Activated CD4-positive, CD25-positive, alpha-beta regulatory T cell treated with anti-CD3 and anti-CD28 coated beads, Interleukin-2, amount 50 U/mL, for 16 hours (primary cell): ENCODE results near the gene PPIL4.
"Not testable (repeated sequence)": the region's sequence is repeated elsewhere in the genome, so short reads cannot be mapped to it uniquely, and the experiment has no call there.

ENCODE experiments used
- DNase-seq: peaks from one replicate; pipeline ENCODE4 v3.0.0-alpha.2; 2020; ENCODE audit warnings: low read depth, low spot score

PPIL4 gene

DNA sequence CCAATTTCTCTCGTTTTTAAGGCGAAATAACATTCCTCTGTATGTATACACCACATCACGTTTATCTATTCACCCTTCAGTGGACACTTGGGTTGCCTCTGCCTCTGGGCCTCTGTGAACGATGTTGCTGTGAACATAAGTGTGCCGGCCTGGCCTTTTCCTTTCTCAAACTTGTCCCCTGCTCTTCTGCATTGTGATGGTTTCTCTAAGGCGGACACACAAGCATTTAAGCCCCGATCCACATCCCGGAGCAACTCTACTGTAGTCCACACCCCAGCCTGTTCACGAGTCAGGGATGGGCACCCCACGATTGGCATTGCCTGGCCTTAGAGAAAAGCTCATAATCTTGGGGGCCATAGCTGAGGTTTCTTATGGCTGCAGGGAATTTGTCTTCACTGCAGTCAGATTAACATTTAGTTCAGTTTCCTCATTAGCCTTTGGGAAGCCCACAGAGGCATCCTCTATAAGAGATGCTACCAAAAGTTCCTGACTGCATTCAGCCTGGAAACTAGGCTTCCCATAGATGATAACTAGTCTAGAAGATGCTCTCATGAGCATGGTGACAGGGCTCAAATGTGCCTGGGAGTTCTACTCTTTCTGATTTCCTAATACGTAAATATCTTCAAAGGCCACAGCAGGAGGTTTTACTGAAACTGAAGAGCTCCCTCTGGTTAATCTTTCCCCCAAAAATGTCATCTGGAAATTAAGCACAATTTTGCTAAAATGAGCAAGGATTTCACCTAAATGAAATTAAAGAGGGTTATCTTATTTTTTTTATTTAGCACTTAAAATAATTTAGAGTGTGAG, 61.8 kb downstream of the PPIL4 start:
- DNase-seq = no peak

DNA sequence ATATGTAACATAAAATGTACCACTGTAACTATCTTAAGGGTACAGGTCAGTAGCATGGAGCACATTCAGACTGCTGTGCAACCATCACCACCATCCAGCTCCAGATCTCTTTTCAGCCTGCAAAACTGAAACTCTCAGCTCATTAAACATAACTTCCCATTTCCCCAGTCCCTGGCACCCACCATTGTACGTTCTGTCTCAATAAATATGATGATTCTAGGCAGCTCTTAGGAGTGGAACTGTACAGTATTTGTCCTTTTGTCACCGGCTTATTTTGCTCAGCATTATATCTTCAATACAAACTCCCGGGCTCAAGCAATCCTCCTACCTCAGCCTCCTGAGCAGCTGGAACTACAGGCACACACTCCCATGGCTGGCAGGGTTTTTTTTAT, 62.5 kb downstream of the PPIL4 start:
- DNase-seq = no peak

DNA sequence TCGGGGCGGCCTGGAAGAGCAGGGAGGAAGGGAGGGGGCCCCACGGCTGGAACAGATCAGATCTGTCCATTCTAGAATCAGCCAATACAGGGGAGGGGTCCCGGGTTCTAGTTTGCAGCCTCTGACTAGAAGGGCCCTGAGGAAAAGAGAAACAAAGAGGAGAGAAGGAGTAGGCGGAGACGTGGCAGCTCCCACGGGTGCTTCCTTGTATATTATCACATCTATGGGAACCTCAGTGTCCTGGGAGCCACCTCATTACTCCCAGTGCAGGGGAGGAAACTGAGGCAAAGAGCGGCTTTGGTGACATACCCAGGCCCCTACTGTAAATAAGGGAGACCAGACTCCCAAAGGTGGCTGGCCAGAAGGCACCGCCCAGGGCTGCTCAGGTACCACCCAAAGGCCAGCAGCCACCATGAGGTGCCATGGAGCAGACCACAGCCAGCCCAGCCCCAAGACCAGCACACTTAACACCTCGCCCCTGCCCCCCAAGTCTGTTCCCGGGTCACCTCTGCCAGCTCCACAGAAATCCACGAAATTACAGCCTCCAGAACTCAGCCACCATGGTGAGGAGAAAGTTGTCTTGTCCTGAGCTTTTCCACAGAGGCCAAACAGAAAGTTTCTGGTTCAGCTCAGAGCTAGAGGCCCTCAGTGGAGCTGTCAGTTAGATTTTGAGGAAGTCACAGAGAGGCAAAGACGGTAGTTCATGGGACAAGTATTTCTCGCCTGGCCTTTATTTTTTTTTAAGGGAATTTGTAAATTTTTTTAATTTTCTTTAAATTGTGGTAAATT, 63.1 kb downstream of the PPIL4 start:
- no peak for DNase-seq

DNA sequence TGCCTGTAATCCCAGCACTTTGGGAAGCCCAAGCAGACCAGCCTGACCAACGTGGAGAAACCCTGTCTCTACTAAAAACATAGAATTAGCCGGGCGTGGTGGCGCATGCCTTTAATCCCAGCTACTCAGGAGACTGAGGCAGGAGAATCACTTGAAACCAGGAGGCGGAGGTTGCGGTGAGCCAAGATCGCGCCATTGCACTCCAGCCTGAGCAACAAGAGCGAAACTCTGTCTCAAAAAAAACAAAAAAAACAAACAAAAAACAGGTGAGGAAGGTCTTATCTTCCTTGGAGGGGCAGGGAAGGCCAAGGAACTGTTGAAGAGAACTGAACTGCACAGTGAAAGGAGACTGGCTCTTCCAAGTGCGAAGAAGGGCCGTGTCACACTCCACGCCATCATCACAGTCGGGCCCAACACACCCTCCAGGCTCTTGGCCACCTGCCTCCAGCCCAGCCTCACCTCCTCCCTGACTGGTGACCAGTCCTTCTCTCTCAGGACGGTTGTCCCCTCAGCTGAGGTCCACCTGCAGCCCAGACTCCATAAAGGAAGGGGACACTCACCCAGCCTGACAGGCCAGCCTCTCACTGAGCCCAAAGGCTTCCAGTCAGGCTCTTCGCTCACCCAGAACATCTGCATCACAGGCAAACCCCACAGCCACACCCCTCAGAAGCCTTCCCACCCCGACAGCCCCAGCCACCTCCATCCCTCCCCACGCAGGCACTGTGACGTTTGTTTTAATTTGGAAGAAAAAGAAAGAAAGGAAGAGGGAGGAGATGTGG, 65.2 kb downstream of the PPIL4 start:
- DNase-seq = no peak

DNA sequence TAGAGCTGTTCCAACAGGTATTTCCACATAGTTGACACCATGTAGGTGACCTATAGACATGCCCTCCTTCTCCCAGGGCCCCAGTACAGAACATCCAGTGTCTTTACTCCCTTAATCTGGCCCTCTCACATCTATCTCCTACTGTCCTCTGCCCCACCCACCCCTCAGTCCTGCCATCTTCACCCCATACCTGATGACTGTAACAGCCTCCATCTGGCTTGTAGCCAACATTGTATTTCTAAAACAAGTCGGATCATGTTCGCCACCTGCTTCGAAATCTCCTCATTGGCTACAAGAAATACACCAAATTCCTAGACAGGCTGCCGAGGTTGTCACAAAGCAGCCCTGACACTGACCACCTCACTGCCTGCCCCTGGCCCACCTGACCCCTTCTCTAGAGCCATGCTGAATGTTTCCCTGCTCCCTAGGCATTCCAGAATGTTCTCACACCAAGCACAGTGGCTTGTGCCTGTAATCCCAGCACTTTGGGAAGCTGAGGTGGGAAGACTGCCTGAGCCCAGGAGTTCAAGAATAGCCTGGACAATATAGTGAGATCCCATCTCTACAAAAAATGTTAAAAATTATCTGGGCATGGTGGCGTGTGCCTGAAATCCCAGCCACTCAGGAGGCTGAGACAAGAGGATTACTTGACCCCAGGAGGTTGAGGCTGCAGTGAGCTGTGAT, 67.1 kb downstream of the PPIL4 start:
- DNase-seq = no peak

DNA sequence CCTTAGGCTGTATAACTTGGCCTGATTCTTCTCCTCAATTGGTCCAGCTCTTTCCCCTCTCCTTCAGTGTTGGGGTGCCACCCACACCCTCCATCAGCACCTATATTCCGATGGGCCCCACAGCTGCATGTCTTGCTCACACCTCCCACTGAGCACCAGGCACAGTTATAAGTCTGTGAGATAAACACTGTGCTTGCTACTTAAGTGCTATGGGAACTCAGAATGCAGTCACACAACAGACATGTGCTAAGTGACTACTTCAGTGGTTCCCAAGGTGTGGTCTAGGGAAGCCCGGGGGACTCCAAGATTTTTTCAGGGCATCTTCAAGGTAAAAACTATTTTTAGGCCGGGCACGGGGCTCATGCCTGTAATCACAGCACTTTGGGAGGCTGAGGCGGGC, 68.3 kb downstream of the PPIL4 start:
- no peak for DNase-seq

DNA sequence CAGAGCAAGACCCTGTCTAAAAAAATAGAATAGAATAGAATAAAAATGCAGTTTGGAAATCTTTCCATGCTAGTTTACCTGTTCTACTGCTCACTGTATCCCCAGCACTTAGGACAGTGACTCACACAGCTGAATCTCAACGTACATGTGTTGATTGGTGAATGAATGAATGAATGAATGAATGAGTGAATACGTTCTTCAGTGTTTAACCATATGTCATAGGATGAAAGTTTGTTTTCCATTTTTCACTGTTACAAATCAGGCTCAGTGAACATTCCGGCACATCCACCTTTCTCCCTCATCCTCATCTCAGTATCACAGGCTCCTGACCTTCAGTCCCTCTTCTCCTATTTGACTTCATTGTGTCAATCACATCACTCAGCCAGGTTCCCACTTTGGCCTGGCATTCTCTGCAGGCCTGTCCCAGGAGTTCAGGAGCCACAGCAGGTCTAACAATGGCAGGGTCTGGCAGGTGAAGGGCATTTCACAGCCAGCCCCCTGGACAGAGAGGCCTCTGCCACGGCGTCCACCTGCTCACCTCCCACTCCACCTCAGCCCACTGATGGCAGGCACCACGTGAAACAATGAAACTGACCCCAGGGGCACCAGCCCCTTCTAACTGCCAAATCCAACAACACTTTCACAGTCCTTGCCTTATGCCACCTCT, 68.9 kb downstream of the PPIL4 start:
- DNase-seq = no peak

DNA sequence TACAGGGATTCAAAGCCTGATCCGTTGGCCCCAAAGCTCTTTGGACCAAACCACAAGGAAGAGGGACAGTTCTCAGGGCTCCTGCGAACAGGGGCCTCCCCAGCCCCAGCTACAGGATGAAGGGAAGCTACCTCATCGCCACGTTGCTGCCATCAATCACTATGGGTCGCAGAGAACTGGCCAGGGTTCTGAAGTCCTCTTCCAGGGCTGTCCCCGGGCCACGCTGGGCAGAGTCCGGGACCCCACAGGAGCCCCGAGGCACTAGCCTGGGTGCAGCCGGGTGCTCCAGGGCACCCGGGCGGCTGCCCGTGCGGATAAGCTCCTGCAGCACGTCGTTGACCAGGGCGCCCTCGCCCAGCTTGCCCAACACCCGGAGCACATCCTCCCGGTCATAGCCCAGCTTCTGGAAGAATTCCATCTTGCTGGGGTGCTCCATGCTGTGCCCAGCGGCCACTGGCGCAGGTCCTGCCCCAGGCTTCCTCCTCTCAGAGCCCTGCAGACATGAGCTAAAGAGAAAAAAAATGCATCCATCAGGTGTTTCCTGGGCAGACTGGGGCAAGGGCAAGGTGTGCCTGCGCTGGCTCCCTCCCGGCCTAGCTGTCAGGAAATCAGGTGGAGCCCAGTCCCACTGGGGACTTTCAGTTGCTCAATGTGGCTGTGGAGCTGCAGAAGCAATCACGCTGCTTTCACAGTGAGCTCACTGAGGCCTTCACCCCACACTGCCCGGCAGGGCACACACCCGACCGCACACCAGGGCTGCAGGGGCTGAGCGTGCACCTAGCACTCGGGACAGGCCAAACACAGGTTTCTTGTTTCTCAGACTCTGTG, 71.5 kb downstream of the PPIL4 start:
- DNase-seq = no peak

DNA sequence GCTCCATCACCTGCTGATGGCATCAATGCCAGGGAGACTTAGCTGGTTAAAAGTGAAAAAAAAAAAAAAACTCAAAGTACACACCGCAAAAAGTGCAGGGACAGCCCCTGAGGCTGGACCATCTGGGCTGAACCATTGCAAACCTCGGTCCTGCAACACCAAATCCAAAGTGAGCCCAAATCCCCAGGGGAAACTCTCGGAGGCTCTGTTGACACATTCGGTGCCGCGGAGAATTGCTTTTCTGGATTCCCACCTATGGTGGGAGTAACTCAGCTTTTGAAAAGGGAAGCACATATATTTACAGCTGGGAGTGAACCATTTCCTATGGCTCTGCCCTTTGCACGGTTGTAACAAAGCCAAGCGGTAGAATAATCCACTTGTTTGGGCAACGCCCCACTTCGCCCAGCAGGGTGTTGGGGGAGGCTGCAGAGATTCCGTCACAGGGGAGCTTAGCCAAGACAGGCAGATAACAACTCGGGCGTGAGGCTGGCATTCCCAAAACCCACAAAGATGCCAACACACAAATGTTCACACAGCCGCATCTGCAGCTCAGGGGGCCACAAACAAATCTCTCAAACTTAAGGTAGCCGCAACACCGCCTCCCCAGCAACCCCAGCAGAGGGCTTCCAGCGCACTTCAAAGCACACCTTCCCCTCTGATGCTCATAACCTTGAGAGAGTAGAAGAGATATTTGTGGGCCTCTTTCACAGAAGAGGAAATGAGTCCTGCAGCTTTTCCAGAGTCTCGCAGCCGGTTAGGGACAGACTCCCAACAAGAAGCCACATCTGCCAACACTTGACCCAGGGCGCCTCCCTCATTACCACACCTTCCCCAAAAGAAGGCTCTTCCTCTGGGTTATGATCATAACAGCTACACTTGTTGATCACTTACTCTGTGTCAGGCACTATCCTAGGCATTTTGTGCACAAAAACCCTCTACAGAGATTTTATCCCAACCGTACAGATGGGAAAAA, 72.5 kb downstream of the PPIL4 start:
- DNase-seq = no peak

DNA sequence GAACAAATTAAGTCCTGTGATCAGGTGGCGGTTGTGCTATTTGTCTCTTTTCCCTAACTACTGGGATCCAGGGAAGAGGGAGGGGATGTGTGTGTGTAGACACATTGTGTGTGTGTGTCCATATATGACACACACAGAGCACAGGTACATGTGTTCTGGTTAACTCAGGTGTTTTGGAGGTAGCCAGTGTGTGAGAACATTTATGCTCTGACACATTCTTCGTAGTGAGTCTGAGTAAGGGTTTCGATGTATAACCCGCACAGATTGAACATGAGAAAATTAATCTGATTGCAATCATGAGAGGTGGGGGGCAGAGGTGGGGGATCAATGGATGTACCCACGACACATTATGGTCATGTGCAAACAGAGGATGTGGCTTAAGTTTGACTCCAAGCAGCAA, 73.6 kb downstream of the PPIL4 start:
- no peak for DNase-seq

DNA sequence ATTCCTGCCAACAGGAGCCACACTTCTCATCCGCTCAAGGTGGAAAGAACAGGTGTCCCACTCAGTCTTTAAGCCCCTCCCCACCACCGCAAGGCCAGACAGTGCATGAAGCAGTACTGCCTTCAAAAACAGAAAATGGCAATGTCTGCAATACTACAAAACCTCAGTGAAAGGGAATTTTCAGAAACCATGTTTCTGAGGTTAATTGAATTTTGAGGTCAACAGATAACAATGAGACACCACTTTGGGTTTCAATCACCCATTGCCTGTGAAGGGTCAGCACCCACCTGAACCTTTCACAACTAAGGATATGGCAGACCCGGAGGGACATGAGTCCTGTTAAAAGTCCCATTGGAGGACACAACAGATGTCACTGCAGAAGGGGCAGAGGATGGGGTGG, 74.0 kb downstream of the PPIL4 start:
- no peak for DNase-seq

DNA sequence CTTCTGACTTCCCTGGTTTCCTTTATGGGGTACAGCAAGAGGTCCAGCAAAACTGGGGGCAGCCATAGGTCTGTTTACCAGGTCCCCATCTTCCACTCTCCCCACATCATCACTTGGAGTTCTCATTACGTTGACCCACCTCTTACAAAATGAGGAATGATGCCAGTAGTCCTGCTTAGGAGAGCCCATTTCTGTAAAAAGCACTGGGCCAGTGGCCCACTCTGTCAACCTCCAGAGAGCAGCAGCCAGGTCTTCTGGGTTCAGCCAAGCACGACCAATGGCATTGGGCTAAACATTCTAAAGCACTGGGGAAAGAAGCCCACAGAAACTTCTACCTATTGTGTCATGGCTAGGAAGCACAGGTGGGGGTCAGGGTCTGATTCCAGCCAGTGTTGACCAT, 74.9 kb downstream of the PPIL4 start:
- DNase-seq = no peak

DNA sequence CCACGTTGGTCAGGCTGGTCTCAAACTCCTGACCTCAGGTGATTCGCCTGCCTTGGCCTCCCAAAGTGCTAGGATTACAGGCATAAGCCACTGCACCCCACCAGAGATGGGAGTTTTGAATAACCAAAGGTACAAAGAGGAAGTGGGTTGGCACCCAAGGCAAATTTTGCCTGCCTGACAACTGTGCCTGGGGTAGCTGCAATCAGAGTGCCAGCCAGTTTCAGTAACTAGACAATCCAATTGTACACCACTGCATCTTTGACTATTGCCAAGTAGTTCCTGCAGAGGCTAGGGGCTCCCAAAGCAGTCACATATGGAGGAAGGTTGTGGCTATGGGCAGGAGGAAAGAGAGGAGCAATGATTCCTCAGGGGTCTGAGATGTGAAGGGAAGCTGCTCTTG, 77.7 kb downstream of the PPIL4 start:
- no peak for DNase-seq

DNA sequence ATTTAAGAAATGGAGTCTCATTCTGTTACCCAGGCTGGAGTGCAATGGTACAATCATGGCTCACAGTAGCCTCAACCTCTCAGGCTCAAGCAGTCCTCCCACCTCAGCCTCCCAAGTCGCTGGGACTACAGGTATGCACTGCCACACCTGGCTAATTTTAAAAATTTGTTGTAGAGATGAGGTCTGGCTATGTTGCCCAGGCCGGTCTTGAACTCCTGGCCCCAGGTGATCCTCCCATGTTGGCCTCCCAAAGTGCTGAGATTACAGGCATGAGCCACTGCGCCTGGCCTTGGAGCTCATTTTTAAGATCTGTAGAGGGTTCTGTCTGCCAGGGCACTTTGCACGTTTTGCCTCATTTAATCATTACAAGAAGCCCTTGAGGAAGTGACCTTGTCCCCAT, 78.6 kb downstream of the PPIL4 start:
- DNase-seq = no peak

DNA sequence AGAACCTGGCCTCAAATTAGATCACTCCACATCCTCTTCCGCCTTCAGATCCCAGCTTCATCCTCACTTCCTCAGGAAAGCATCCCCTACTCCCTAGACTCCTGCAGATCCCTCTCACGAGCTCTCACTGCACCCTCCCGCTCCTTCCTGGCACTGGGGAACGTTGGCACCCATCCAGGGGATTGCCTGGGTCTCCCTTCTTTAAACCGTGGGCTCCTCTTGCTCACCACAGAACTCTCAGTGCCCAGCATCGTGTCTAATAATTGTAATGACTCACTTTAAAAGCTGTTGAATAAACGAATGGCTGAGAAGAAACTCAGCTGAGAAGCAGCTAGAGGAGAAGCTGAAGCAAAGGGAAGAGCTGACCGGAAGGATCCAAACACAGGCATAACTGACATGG, 81.4 kb downstream of the PPIL4 start:
- no peak for DNase-seq

DNA sequence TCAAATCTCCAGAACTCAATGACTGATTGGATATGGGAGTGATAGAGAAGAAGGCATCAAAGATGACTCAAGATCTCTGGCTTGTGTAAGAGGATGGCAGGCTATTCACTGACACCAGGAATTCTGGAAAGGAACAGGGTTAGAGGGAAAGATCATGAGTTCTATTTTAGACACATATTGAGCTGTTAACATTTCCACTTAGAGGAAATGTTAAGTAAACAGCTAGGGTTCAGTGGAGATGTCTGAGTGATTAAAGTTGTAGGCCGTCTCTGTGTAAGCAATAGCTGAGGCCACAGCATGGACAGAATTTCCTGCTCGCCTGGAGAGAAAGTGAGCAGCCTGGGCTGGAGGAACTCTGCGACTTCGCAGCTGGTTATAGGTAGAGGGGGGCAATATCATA, 82.1 kb downstream of the PPIL4 start:
- no peak for DNase-seq

DNA sequence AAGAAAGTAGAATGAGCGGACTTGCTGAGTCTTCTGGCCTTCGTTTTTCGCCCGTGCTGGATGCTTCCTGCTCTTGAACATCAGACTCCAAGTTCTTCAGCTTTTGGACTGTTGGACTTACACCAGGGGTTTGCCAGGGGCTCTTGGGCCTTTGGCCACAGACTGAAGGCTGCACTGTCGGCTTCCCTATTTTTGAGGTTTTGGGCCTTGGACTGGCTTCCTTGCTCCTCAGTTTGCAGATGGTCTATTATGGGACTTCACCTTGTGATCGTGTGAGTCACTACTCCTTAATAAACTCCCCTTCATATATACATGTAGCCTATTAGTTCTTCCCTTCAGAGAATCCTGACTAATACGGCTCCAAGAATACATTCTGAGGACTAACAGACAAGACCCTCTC, 83.1 kb downstream of the PPIL4 start:
- DNase-seq = not testable (repeated sequence)

DNA sequence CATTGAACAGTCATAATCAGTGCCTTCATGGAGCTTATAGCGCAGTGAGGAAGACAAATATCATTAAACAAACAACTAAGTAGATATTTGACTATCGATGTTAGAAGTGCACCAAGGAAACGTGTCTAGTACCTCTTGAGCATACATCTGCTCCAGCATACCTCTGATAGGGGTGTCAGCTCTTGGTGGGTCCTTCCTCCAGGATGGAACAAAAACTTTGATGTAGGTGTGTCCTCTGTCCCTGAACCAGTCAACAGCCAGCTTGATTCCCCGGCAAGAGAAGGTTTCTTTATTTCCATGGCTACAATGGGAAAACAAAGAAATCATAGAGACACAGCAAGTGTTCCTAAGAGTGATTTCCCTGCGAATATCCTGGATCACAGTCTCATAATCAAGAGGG, 84.2 kb downstream of the PPIL4 start:
- no peak for DNase-seq

DNA sequence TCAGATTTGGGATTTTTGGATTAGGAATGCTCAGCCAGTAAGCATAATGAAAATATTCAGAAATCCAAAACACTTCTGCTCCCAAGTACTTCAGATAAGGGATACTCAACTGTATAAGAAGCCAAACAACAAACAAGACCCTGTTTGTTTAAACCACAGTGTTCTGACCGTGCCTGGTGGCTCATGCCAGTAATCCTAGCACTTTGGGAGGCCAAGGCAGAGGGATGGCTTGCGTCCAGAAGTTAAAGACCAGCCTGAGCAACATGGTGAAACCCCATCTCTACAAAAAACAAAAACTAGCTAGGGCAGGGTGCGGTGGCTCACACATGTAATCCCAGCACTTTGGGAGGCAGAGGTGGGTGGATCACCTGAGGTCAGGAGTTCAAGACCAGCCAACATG, 85.6 kb downstream of the PPIL4 start:
- DNase-seq = not testable (repeated sequence)
